GM19372 (cell line): ENCODE measurements around the gene LCAT.

Experiments used
- ATAC-seq: cut with Tn5 transposase; IDR thresholded peaks from one replicate; pipeline ENCODE4 v1.9.1; 2021; ENCODE audit warnings: mild to moderate bottlenecking, low read depth, moderate library complexity; ENCODE audit not compliant: unreplicated experiment

Gene LCAT

DNA sequence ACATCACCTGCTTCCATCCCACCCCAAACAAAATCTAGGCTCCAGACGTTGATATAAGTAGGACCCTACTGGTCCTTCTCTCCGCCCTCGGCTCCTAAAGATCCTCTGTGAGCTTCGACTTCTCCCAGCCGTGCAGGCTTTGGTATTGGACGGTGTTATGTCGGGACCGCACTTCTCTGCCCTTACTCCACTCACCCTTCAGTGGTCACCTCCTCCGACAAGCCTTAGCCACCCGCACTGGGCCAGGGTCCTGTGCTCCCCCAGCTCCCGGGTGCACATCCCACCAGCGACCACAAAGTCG is 8.9 kb downstream of the LCAT start:
- ATAC-seq: no peak

DNA sequence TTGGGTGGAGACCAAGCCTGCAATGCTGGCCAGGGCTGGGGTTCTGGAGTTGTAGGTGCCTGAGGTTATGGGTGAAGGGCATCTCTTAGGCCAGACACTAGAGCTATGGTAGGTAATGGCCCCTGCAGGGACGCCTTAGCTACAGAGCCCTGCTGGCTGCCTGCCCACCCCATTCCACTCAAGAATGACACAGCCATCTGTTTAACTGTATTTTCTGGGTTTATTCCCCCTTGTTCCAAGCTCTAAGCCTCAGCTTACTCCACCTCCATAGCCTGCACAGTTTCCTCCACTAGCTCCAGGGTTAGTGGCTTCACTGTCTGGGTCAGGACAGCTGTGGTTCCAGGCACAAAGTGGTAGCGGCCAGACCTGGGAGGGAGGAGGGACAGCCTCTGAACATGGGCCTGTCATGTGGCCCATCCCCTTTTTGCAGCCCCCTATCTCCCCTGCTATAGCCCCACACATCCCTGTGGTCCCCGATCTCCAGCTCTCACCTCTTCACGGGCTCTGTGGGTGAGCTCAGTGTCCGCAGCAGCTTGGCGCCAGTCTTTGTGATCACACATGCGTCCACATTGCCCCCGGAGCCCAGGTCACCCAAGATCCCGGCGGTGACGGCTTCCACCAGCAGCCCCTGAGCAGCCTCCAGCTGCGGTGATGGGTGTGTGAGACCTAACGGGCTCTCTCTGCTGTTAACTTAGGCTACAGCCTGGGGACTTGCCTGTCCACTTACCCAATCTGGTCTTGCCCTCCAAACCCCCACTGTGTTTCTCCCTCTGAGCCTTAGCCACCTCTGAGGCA is 9.4 kb downstream of the LCAT start:
- ATAC-seq: no peak

DNA sequence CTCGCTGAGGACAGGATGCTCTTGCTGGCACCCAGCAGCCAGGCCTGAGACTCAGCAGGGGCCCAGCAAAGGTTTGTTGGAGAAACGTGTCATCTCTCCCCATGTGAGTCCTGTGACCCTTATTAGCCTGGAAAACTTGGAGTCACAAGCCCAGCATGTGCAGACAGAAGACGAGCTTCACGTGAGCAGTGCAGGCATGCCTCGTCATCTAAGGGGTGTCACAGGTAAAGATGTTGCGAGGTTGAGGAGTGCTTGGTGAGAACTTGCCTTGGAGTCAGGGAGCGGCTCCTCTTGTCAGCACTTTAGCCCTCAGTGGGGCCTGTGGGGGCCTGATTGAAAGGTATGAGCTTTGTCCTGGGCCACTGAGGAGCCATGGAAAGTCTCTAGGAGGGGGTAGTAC is 10.1 kb downstream of the LCAT start:
- no peak for ATAC-seq

DNA sequence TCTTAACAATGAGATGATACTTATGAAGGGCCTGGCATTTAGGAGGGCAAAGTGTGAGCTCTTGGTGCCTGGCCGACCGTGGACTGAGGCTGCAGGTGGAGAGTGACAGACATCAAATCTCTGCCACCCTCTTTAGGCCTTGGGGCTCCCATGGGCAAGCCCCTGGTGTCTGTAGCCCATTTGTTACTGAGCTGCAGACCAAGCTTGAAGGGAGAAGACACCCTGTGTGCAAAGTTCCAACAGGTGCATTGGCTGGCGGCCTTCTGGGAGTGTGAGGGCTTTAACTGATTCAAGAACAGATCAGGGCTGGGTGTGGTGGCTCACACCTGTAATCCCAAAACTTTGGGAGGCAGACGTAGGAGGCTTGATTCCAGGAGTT is 11.5 kb downstream of the LCAT start:
- no peak for ATAC-seq

DNA sequence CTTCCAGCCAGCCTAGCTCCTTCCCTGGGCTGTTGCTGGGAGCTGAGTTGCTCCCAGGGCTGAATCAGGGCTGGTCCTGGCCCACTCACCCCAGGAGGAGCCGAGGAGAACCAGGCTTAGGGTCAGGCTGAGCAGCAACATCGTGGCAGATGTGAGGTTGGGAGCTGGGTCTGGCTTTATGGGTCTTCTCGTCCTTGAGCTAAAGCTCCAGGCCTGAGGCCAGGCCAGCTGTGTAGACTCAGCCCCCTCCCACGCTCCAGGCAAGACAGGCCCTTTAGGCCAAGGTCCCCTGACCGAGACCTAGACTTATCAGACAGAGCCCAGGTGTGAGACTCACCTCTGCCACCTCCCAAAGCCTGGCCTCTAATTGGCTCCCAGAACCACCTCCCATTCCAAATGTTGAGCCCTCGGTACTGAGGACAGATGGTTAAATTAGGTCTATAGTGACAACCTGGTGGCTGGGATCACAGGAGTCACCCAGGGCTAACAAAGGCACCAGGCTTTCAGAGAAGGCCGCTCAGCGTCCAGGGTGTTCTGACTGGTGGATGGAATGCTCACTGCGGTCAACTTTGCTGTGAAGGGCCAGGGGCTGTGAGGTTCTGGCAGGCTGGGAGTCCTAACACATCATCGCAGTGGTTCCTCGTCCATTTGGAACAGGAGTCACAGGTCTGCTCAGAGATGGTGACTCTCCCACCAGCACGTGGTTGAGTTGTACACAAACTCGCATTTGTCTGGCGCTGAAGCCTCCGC is 12.0 kb downstream of the LCAT start, which contains the start of gene CTRL:
Gene CTRL, minus strand, starts transcription at position 151 of the 750 bp plus-strand sequence. Its CDS starts 10 bp downstream, at position 141.
- ATAC-seq: no peak

DNA sequence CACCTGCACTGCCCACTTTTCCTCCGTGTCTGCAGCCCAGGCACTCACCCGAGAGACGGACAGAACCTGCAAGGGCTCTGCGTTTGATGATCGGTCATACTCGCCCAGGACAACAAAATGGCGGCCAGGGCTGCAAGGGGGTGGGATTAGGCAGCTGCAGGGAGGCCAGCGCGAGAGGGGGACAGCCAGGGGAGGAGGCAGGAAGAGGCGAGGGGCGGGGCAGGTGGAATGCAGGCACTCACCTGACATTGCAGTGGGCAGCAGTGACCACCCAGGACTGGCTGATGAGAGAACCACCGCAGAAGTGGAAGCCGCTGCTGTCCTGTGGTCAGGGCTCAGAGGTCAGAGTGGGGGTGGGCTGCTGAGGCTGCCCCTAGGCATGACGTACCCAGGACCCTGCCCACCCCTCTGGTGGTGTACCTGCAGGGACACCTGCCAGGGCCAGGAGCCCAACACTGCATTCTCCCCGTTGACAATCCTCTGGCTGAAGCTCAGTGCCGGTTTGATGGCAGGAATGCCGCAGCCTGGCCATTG is 13.2 kb downstream of the LCAT start:
- ATAC-seq: no peak

DNA sequence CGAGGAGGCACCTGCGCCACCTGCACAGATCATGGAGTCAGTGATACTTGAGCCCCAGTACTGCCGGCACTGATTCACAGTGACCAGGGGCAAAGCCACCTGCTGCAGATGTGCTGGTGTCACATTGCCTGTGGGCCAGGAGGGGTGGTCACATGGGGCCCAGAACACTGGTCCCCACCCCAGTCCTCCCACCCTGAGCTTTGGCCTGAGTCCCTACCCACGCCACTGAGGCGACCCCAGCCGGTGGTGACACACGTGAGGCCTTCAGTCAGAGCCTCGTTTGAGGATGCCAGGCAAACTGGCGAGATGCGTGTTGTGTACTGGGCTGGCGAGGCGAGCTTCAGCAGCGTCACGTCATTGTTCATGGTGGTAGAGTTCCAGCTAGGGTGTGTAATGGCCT is 13.7 kb downstream of the LCAT start:
- ATAC-seq: no peak

DNA sequence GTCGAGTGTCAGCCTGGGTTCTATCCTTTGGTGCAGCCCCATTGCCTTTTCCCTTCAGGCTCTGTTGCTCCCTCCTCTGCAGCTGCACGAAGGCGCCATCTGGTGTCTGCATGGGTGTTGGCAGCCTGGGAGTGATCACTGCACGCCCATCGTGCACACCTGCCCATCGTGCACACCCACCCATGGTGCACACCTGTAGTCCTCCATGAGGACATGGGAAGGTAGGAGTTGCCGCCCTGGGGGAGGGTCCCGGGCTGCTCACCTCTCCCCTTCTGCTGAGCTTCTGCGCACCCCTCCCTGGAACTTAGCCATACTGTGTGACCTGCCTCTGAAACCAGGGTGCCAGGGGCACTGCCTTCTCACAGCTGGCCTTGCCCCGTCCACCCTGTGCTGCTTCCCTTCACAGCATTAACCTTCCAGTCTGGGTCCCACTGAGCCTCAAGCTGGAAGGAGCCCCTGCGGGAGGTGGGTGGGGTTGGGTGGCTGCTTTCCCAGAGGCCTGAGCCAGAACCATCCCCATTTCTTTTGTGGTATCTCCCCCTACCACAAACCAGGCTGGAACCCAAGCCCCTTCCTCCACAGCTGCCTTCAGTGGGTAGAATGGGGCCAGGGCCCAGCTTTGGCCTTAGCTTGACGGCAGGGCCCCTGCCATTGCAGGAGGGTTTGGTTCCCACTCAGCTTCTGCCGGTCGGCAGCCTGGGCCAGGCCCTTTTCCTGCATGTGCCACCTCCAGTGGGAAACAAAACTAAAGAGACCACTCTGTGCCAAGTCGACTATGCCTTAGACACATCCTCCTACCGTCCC is 15.2 kb downstream of the LCAT start:
- no peak for ATAC-seq

DNA sequence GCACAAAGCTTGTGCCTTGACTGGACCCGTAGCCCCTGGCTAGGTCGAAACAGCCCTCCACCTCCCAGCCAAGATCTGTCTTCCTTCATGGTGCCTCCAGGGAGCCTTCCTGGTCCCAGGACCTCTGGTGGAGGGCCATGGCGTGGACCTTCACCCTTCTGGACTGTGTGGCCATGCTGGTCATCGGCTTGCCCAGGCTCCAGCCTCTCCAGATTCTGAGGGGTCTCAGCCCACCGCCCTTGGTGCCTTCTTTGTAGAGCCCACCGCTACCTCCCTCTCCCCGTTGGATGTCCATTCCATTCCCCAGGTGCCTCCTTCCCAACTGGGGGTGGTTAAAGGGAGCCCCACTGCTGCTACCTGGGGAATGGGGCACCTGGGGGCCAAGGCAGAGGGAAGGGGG is 15.8 kb downstream of the LCAT start:
- no peak for ATAC-seq

DNA sequence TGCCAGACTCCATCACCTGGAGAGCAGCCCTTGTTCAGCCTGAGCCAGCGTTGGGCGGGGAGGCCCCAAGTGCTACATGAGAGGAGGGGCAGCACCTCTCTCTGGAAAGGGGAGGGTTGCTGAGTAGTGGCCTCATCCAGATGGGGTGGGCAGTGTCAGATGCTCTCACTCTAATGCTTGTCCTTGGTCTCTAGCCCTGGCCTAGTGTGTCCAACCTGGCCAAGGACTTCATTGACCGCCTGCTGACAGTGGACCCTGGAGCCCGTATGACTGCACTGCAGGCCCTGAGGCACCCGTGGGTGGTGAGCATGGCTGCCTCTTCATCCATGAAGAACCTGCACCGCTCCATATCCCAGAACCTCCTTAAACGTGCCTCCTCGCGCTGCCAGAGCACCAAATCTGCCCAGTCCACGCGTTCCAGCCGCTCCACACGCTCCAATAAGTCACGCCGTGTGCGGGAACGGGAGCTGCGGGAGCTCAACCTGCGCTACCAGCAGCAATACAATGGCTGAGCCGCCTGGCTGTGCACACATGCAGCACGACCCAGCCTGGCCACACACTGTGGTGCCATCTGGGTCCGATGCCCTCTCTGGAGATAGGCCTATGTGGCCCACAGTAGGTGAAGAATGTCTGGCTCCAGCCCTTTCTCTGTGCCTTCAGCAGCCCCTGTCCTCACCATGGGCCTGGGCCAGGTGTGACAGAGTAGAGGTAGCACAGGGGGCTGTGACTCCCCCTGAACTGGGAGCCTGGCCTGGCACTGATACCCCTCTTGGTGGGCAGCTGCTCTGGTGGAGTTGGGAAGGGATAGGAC is 16.6 kb downstream of the LCAT start:
- ATAC-seq: no peak

DNA sequence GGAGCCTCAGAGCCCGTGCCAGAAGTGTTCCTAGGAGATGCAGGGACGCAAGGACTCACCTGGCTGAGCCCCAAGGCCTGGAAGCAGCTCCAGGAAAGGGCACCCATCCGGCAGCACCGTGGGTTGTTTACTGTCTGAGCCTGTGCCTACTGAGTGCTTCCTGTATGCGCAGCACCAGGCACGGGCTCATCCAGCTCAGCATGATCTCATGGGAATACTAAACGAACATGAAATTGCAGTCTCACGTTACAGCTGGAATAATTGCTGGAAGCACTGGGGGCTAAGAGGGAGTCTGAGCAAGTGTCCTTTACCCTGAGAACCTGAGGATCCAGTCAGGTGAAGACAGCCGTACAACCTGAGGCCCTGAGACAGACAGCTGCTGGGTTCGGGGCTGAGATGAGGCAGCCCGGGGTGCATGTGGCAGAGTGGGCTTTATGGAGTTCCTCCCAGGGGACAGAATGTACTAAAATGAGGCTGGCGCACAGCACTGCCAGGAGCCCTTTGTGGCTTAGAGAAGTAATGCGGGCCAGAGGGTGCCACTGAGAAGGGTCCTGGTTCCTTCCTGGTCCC is 17.7 kb downstream of the LCAT start:
- no peak for ATAC-seq

DNA sequence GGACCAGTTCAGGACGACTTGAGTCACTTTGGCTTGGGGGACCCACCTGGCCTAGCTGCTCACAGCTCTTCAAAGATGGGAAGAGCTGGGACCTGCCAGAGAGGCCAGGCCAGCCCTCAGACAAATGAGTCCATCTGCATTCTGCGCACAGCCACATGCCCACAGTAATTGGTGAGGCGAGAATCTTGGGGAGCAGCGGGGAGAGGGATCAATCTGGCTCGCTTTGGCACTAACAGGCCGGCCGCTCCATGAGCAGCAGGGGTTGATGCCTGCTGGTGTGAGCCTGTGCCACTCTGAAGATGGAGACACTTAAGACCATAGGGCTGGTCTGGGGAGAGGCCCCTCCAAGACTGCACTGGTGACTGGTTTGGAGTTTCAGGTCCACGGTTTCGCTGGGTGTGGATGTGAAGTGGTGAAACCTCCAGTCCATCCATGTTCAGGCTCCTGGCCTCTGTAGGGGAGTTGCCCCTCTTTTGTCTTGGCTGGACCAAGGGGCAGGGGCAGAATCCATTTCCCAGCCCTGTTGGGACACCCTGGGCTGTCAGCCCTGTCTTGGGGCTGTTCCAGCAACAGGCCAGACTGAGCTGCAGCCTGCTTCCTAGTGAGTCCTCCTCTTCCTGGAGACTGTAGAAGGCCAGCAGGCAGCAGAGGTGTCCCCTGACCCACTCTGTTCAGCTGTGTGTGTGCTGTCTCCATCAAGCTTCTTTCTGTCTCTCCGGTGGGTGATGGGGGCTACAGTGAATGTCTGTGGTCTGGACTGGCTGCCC is 19.6 kb downstream of the LCAT start:
- ATAC-seq: no peak

DNA sequence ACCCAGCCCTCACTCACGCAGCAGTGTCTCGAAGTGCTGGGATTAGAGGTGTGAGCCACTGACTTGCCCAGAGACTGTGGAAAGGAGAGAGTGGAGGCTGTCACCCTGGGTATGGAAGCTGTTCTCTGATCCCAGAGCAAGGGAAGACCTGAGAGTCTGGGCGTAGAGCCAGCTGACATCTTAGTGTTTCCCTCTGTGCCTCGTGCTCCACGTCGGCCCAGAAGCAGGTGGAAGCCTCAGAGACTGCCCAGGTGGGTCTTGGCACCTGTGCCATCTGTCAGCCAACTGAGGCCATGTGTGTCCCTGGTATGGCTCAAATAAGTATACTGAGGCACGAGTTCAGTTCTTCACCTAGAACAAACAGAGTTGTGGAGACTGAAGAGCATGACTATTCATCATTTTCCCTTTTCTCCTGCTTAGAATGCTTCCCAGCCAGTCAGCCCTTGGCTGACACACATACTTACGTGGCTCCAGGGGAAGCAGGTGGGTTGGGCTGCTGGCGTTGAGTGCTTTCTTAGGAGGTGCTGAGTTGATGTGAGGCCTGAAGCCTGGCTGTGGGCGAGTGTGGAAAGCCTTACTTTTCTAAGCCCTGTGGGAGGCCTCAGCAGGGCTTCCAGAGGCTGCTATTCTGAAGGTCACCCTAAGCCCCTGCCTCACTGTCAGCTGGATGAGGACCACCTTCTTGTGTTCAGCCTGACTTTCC is 20.4 kb downstream of the LCAT start:
- ATAC-seq: no peak

DNA sequence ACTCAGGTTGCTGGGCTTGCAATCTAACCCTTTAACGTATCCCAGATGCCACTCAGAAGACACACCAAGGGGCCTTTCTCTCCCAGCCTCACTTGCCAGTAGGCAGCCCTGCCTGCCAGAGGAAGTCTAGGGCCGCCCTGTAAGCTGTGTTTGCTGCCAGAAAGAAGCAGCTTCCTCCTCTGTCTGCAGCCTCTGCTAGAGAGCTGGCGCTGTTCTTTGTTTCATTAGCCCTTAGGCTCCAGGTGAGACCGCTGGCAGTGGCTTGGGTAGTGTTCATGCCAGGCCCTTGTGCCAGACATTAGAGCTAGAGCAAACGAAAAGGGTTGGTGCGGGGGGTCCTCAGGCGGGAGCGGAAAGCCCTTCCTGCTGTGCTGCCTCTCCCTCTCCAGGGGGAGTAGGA is 21.2 kb downstream of the LCAT start:
- ATAC-seq: no peak

DNA sequence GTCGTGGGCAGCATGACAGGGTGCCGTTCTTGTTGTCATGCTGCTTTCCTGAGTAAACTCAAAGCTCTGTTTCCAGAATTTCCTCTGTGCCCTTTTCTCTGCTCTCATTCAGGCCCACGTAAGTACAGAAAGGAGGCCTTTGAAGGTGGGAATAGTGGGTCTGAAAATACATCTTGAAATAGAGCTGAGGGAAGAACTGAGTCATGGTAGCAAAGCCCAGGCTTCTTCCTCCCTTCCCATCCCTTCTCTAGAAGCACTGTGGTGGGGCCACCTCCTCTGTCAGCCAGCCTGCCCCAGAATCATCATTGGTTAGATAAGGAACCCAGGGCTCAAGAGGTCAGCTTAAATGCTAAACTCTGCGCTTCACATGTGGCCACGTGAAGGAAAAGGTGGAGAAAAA is 21.7 kb downstream of the LCAT start:
- no peak for ATAC-seq

DNA sequence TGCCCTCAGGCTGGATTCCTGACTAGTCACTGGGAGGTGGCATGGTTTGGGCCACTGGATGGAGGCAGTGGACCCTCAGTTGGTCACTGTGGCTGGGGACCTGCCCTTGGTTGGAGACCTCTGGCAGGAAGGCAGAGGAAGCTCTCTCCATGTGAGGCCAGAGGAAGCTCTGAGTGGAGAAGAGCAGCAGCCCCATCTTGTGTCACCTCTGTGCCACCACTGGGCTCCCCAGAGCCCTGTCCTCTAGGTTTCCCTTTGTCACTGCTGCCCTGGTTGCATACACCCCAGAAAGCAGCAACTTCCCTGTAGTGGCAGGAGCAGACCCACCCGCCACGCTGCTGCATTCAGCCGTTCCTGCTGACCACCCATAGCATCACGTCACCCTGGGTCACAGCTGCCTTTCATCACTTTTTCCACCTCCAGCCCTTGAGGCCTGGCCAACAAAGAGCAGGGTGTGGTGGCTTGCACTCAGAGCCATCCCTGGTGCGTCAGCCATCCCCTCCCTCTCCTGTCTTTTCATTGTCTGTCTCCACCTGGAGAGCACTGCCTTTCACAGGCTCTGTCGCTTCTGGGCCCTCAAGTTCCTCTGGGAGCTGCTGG is 24.2 kb downstream of the LCAT start:
- ATAC-seq: no peak

DNA sequence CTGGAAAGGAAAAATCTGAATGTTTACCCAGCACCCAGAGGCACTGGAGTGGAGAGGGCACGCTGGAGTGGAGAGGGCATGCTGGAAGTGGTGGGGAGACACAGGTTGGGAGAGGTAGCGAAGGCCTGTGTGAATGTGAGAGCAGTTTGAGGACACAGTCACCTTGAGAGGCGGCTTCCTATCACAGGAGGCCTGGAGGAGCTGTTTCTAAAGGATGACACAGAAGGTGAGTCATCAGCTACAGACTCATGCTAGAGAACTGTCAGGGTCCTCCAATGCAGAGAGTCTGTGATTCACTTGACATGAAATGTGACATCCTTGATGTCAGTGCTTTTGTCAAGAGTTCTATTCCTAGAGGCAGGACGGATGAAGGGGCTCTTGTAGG is 26.1 kb downstream of the LCAT start:
- no peak for ATAC-seq

DNA sequence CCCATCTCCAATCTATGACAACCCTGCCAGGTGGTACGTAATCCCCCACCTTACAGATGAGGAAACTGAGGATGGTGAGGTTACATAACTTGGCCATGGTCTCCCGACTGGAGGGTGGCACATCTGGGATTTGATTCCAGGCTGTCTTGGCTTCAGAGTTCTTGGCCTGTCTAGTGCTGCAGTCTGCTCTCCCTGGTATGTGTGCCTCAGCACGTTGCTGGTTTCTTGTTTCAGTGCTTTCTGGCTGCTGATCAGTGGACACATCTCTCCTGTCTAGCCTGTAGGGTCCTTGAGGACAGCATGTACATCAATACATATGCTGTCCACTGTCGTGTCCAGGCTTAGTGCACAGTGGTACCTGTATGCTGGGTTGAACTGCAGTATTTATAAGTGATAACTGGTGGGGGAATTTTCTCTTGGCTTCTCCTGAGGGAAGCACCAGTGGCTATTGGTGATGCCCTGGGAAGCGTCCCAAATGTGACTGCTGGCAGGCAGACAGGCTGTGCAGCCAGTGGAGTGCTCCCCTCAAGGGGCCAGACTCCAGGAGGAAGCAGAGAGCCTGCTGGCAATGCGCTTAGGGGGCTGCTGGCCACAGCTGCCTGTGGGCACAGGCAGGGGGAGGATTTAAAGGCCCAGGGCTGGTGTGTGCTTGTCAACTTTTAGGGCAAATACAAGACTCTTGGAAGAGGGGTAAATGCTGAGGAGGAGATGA is 26.6 kb downstream of the LCAT start:
- ATAC-seq: no peak
